OCI-LY1 (cell line): Measurements from ENCODE around the gene PRADC1.

Source experiments
- H2AFZ ChIP-seq: fragments of 200-600 bp; sonication (generic), shearing (Covaris generic); 2 replicates; pipeline ENCODE4 v1.6.0; 2014; ENCODE audit warnings: antibody characterized with exemption, mild to moderate bottlenecking, low read length
- H3F3A ChIP-seq: fragments of 200-600 bp; sonication (generic), shearing (Covaris generic); 2 replicates; pipeline ENCODE4 v1.6.0; 2014; ENCODE audit warnings: mild to moderate bottlenecking, antibody characterized with exemption, low read length, moderate library complexity; ENCODE audit not compliant: insufficient read depth
- H3K27ac ChIP-seq: fragments of 200-600 bp; sonication (generic); 2 replicates; pipeline ENCODE4 v1.5.1; 2014; ENCODE audit warnings: low read length, mixed run types, mild to moderate bottlenecking, low read depth; ENCODE audit not compliant: poor library complexity, severe bottlenecking
- H3K27me3 ChIP-seq: fragments of 200-600 bp; sonication (generic); 2 replicates; pipeline ENCODE4 v1.6.0; 2014; ENCODE audit warnings: antibody characterized with exemption, mild to moderate bottlenecking, low read length, moderate library complexity; ENCODE audit not compliant: insufficient read depth
- H3K36me3 ChIP-seq: fragments of 200-600 bp; sonication (generic); 2 replicates; pipeline ENCODE4 v1.6.1; 2014; ENCODE audit warnings: mild to moderate bottlenecking, antibody characterized with exemption, low read length, moderate library complexity, mixed read lengths; ENCODE audit not compliant: insufficient read depth
- H3K4me1 ChIP-seq: fragments of 200-600 bp; sonication (generic); 2 replicates; pipeline ENCODE4 v1.5.1; 2014; ENCODE audit warnings: mild to moderate bottlenecking, low read length, moderate library complexity; ENCODE audit not compliant: insufficient read depth, severe bottlenecking
- H3K4me2 ChIP-seq: fragments of 200-600 bp; sonication (generic), shearing (Covaris generic); 2 replicates; pipeline ENCODE4 v1.6.1; 2014; ENCODE audit warnings: low read length
- H3K4me3 ChIP-seq: fragments of 200-600 bp; sonication (generic); 2 replicates; pipeline ENCODE4 v1.5.1; 2014; ENCODE audit warnings: low read length, low read depth, mild to moderate bottlenecking, mixed read lengths; ENCODE audit not compliant: poor library complexity, severe bottlenecking
- H3K79me2 ChIP-seq: fragments of 200-600 bp; shearing (Covaris generic); 2 replicates; pipeline ENCODE4 v1.6.1; 2016; ENCODE audit warnings: mixed run types, low read length, mixed read lengths; ENCODE audit not compliant: insufficient read depth
- H3K9ac ChIP-seq: fragments of 200-600 bp; sonication (generic), shearing (Covaris generic); 2 replicates; pipeline ENCODE4 v1.6.1; 2014; ENCODE audit warnings: mild to moderate bottlenecking, low read length, mixed read lengths
- H3K9me2 ChIP-seq: fragments of 200-600 bp; sonication (generic), shearing (Covaris generic); 2 replicates; pipeline ENCODE4 v1.6.1; 2014; ENCODE audit warnings: low read depth, mild to moderate bottlenecking, low read length, mixed read lengths
- H3K9me3 ChIP-seq: fragments of 200-600 bp; shearing (Covaris generic); 2 replicates; pipeline ENCODE4 v1.6.1; 2014; ENCODE audit warnings: low read length, mixed read lengths
- H4K20me1 ChIP-seq: fragments of 200-600 bp; sonication (generic), shearing (Covaris generic); 2 replicates; pipeline ENCODE4 v1.6.0; 2016; ENCODE audit warnings: mild to moderate bottlenecking, low read length; ENCODE audit not compliant: insufficient read depth
- CTCF ChIP-seq: fragments of 200-600 bp; sonication (generic), shearing (Covaris generic); IDR thresholded peaks from 2 replicates; pipeline ENCODE4 v1.5.1; 2017; ENCODE audit warnings: mild to moderate bottlenecking, antibody characterized with exemption, low read length, moderate library complexity, mixed read lengths
- EZH2 ChIP-seq: fragments of 200-600 bp; sonication (generic), shearing (Covaris generic); IDR thresholded peaks from 2 replicates; pipeline ENCODE4 v1.8.0; 2017; ENCODE audit warnings: borderline replicate concordance, mixed run types, mild to moderate bottlenecking, antibody characterized with exemption, low read length, moderate library complexity, mixed read lengths

PRADC1 gene

GRCh38 chr2:73233154-73233931 is at the start of gene PRADC1:
PRADC1 (minus strand) TSS chr2:73233239; CDS start chr2:73233160, 79 bp downstream.
- Histone ChIP-seq H3K9ac (peak within 1 kb of the TSS; percentile 95), H3K9me3 (no peaks in the 10 kb centered on the region), H3K79me2 (peaks cover 42% of the 10 kb centered on the region), H3K4me2 (peak within 1 kb of the TSS; percentile 97), H3K36me3 (peaks cover 36% of the 10 kb centered on the region), H3K27me3 (no peaks in the 10 kb centered on the region), H3K4me3 (peak within 1 kb of the TSS; percentile 79), H3K4me1 (peaks cover 30% of the 10 kb centered on the region), H3K27ac (peak within 1 kb of the TSS; percentile 76), H2AFZ (no peak within 1 kb of the TSS), H3K9me2 (no peaks in the 10 kb centered on the region), H4K20me1 (no peaks in the 10 kb centered on the region; the same call in 1 of the 2 replicates), H3F3A (no peaks in the 10 kb centered on the region)
- TF ChIP-seq EZH2: no peak
- TF ChIP-seq CTCF: no peak

GRCh38 chr2:73281244-73281643 is 48.2 kb upstream of the PRADC1 start:
- Histone ChIP-seq H4K20me1 (no peaks in the 10 kb centered on the region; the same call in 1 of the 2 replicates), H3K27me3 (no peaks in the 10 kb centered on the region), H3K4me1 (peaks cover 21% of the 10 kb centered on the region), H3K27ac (no peak overlapping the region), H3F3A (no peaks in the 10 kb centered on the region), H2AFZ (no peak overlapping the region), H3K9ac (no peak overlapping the region), H3K79me2 (peaks cover 52% of the 10 kb centered on the region), H3K9me3 (no peaks in the 10 kb centered on the region), H3K4me2 (no peak overlapping the region), H3K9me2 (no peaks in the 10 kb centered on the region), H3K36me3 (peaks cover 32% of the 10 kb centered on the region), H3K4me3 (no peak overlapping the region)
- no peak for TF ChIP-seq CTCF

GRCh38 chr2:73279852-73280251 is 46.8 kb upstream of the PRADC1 start:
- Histone ChIP-seq H3K9me2 (no peaks in the 10 kb centered on the region), H4K20me1 (no peaks in the 10 kb centered on the region; the same call in 1 of the 2 replicates), H3K4me3 (no peak overlapping the region), H2AFZ (no peak overlapping the region), H3K4me2 (no peak overlapping the region), H3K36me3 (peaks cover 36% of the 10 kb centered on the region), H3K79me2 (peaks cover 52% of the 10 kb centered on the region), H3K27me3 (no peaks in the 10 kb centered on the region), H3K27ac (no peak overlapping the region), H3K9ac (no peak overlapping the region), H3K9me3 (no peaks in the 10 kb centered on the region), H3F3A (no peaks in the 10 kb centered on the region), H3K4me1 (peaks cover 11% of the 10 kb centered on the region)
- TF ChIP-seq CTCF: no peak
- TF ChIP-seq EZH2: no peak
